ENCODE data around the gene NAPEPLD.

DNA sequence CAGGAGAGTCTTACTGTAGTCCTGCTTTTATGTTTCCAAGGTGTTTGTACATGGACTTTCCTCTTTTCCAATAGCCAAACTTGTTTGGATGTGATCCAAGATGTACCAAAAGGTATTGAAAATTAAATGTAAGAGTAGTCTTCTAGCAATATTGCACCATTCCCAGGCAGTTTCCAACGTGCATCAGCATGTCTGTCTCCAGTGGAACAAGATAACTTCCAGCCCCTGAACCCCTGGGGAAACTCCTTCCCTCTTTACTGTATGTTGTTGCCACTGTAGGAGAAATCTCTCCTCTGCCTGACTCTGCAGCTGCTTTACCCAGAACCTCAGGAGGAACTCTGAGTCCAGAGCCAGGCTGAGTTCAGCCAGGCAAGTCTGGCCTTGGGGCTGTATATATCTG is 55.5 kb downstream of the NAPEPLD start:
- TF ChIP-seq, protein P1, sequence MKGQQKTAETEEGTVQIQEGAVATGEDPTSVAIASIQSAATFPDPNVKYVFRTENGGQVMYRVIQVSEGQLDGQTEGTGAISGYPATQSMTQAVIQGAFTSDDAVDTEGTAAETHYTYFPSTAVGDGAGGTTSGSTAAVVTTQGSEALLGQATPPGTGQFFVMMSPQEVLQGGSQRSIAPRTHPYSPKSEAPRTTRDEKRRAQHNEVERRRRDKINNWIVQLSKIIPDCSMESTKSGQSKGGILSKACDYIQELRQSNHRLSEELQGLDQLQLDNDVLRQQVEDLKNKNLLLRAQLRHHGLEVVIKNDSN (CRISPR knock-in tag; IDR thresholded peaks at IDR 0.05) = no peak
- TF ChIP-seq TCF7 (CRISPR knock-in tag; IDR thresholded peaks at IDR 0.05; ENCODE audit: low read depth) (no peak), JUN (CRISPR knock-in tag; IDR thresholded peaks at IDR 0.05) (no peak), GTF2I (CRISPR knock-in tag; conservative IDR thresholded peaks at IDR 0.05) (no peak)
- TF ChIP-seq, protein P2, sequence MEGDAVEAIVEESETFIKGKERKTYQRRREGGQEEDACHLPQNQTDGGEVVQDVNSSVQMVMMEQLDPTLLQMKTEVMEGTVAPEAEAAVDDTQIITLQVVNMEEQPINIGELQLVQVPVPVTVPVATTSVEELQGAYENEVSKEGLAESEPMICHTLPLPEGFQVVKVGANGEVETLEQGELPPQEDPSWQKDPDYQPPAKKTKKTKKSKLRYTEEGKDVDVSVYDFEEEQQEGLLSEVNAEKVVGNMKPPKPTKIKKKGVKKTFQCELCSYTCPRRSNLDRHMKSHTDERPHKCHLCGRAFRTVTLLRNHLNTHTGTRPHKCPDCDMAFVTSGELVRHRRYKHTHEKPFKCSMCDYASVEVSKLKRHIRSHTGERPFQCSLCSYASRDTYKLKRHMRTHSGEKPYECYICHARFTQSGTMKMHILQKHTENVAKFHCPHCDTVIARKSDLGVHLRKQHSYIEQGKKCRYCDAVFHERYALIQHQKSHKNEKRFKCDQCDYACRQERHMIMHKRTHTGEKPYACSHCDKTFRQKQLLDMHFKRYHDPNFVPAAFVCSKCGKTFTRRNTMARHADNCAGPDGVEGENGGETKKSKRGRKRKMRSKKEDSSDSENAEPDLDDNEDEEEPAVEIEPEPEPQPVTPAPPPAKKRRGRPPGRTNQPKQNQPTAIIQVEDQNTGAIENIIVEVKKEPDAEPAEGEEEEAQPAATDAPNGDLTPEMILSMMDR (IDR thresholded peaks at IDR 0.05) = no peak
